Activated naive CD4-positive, alpha-beta T cell treated with anti-CD3 and anti-CD28 coated beads, Interleukin-2, amount 50 U/mL, for 72 hours (primary cell): ENCODE measurements around the gene NOTCH4. TPM values are rescaled to one million over a fixed set of nuclear protein-coding genes. Genes with fewer than 3 reads are reported as not detected.
"Not testable (repeated sequence)": the region's sequence is repeated elsewhere in the genome, so short reads cannot be mapped to it uniquely, and the experiment has no call there.

ENCODE experiments used
- ATAC-seq, 2 donors: fragments of 150-1000 bp; cut with Tn5 transposase; 2 replicates each; pipeline ENCODE4 v1.10.0; 2021; ENCODE audit warnings: mild to moderate bottlenecking in 2 of 2, moderate library complexity in 2 of 2
- DNase-seq, 2 donors: peaks; one replicate each; pipeline ENCODE4 v3.0.0; 2021 to 2022; ENCODE audit warnings: low spot score in 2 of 2
- H3K27ac Mint-ChIP-seq, 2 donors: one replicate each; pipeline ENCODE4 v1.8.0; 2022; ENCODE audit warnings: mild to moderate bottlenecking in 2 of 2, mixed read lengths in 2 of 2
- H3K36me3 Mint-ChIP-seq, 2 donors: one replicate each; pipeline ENCODE4 v1.8.0; 2022; ENCODE audit warnings: mixed read lengths in 2 of 2
- H3K9me3 Mint-ChIP-seq, 2 donors: one replicate each; pipeline ENCODE4 v1.8.0; 2022; ENCODE audit warnings: mixed read lengths in 2 of 2
- total RNA-seq, 2 donors: library from RNA; stranded (reverse); gene quantifications; one replicate each; pipeline ENCODE4 v1.2.3, GENCODE V29; 2022

Gene NOTCH4
- total RNA-seq, 2 donors from 2014 or later, result 0.64 to 0.70 TPM

DNA sequence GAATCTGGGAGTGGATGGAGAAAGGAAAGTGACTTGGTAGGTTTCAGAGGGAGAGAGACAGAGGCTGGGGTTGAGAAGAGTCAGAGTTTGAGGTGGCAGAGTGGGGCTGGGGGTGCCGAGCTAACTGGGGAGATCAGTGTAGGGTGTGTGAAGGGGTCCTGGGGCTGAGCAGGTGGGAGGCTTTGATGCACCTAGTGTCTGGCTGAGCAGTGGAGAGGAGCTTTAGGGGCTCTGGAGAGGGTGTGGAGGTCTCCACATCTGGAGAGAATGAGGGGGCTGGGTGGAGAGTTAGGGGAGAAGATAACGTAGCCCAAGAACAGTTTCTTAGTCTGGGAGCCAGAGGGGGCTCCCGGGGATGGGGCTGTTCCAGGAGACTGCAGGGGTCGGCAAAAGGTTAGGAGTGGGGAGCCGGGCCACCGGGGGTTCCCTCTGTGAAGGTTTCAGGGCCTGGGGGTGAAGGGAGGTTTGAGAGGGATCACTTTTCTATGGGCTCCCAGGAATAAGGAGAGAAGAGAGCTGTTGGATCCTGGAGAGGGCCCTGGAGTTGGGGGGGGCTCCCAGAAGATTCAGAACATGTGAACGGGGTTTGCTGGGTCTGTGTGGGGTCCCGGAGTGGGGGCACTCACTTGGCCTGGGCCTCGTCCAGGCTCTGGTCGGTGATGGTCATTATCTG, 34.7 kb downstream of the NOTCH4 start:
- Mint-ChIP-seq H3K27ac (peak overlapping the region; percentile 94 to 95), H3K9me3 (no peaks in the 10 kb centered on the region), H3K36me3 (peaks cover 45 to 57% of the 10 kb centered on the region in 2 donors)
- ATAC-seq (no peak), DNase-seq (no peak)

DNA sequence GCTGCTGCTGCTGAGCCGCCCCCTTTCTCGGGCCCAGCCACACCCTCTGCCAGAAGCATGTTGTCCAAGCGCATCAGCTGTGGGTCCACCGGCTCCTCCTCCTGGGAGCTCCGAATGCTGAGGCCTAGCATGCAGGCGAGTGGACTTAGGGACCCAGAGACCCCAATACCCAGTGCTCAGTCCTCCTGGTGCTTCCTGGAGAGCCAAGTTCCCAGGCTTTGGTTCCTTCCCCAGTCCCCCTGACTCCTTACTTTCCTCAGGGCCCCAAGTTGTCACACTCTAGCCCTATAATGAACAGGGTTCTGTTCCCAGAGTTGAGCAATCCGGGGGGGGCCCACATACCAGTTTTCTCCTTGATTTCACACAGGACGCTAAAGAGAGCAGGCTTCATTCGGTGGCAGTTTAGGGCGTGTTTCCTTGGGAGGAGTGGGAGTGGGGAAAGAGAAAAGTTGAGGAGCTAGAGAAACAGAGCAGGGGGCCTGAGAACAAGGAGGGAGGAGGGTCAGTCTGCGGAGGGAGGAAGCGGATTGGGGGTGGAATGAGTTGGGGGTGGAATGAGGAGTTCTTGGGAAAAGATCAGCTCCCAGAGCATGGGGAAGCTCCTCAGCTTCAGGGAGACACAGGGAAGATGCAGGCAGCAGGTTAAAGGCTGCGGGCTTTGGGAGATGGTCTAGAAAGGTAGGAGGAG, 35.3 kb downstream of the NOTCH4 start:
- Mint-ChIP-seq H3K9me3 (no peaks in the 10 kb centered on the region), H3K27ac (peak overlapping the region; percentile 94 to 95), H3K36me3 (peaks cover 45 to 57% of the 10 kb centered on the region in 2 donors)
- ATAC-seq (no peak), DNase-seq (no peak)

DNA sequence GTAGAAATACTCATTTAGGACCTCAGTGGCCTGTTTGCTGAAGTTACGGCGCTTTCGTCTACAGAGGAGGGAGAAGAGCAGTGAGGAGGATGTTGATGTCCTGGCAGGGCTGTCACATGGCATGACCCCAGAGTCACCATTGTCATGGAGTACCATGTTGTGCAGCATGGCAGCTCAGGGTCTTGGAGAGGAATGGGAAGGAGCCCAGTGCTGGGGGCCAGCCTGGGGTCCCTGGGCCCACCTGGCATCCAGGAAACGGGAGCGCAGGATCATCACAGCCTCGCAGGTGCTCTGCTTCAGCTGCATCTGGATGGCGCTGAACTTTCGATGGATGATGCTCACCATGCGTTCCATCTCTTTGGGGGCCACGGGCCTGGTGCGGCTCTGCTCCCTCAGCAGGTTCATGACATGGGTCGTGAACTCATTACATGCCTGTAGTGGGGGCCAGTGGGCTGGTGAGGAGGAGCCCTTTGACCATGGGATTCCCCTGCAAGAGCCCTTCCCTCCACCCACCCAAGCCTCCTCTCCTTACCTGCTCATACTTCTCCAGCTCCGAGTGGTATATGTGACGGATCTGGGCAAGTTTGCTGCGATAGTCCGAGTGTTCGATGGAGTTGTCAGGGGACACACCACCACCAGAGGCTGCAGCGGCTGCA, 36.0 kb downstream of the NOTCH4 start:
- DNase-seq, H3K9me3 Mint-ChIP-seq, ATAC-seq: not testable (repeated sequence)
- Mint-ChIP-seq H3K27ac (peak overlapping the region; percentile 94 to 95), H3K36me3 (peaks cover 45 to 57% of the 10 kb centered on the region in 2 donors)

DNA sequence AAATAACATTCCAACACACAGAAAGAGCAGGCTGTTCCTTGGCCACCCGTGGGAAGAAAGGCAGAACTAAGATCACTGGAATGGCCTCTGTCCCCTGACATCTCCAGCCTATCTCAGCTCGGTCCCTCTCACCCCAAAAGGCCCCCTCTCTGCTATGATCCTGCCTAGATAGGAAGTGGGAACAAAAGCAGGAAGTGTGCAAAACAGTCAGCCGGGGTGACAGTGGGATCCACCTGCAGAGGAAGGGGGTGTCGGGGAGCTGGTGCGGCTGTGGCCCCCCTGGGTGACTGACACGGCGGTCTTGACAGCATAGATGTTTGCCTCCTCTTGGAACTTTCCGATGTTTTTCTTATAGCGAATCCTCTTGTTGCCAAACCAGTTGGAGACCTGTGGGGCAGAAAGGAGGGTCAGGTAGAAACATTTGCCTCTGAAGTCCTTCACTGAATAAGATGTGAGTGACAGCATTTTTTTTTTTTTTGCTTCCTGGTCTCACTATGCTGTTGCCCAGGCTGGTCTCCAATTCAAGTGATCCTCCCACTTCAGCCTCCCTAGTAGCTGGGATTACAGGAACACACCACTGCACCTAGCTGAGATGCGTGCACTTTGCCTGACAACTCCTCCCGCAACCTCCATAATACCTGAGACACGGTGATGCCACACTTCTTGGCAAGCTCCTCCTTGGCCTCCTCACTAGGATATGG, 36.7 kb downstream of the NOTCH4 start:
- H3K36me3 Mint-ChIP-seq, result peaks cover 45 to 51% of the 10 kb centered on the region in 2 donors
- peak overlapping the region; percentile 94 for H3K27ac Mint-ChIP-seq
- DNase-seq (no peak), ATAC-seq (no peak)
- no peaks in the 10 kb centered on the region for H3K9me3 Mint-ChIP-seq

DNA sequence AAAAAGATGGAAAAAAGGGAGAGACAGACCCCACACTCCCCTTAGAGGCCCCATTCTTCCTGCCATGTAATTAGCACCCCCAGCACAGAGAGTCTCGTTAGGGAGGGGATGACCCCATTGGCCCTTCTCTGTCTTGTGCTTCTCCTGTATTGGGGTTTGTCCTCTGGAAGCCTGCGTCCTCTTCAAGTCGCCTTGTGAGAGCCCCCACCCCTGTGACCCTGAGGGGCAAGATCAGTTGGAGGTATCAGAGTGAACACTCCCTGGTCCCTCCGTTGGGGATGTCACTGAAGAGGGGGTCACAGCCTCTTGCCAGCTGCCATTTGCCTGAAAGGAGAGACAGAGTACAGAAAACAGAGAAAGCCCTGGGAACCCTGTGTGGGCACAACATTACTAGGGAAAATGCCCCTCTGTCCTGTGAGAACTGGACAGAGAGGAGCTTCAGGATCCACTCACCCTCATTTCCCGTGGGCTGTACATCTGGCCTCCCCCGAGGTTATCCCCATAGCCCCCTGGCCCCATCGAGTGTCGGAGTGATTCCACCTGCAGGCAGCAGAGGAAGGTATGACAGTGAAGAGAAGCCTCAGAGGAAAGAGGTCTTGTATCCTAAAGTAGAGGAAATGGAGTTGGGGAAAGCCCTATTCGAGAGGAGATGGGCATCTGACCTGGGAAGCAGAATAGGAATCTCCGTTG, 37.6 kb downstream of the NOTCH4 start:
- Mint-ChIP-seq H3K36me3 (peaks cover 37 to 43% of the 10 kb centered on the region in 2 donors), H3K27ac (peak overlapping the region; percentile 94)
- not testable (repeated sequence) for H3K9me3 Mint-ChIP-seq, DNase-seq
- peak in 1 of 2 donors; percentile 3 for ATAC-seq

DNA sequence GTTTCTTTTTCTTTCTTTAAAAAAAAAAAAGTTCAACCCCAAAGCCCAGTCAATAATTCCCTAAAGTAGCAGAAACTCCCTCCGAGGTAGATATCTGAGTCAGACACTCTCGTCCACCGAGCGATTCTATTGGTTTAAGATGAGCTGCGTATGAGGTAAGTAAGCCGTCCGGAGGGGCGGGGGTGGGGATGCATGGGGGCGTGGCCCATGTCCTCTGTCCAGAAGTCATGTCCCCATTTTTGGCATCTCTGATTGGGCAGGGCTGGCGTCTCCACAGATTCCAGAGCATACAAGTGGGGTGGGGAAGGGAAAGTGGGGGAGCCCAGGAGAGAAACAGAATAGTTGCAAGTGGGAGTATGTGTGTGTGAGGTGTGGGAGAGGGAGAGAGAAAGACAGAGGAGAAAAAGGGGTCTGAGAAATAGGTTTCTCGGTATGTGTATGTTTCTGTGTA, 38.2 kb downstream of the NOTCH4 start:
- Mint-ChIP-seq H3K36me3 (peaks cover 33 to 43% of the 10 kb centered on the region in 2 donors), H3K27ac (peak overlapping the region; percentile 92 to 94)

DNA sequence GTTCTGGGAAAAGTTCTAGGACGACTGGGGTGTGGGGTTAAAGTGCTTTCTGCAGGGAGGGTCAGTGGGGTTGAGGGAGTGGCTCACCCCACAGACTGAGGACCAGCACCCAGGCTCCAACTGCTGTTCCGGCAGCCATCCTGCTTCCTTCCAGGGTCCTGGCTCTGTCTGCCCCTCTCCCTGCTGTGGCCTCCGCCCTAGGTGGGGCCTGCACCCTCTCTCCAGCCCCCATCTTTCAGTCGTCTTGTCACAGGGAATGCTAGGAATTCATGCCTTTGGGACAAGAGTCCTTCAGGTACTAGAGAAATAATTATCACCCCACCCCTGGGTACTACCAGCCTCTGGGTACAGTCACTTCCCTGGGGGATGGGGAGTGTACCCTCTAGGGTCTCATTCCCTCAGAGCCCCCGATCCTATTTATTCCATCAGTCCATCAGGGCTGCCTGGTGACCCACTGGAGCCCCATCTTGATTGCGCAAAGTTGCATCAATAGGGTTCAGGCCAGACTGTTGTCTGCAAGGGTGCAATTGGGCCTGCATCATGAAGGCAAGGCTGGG, 39.7 kb downstream of the NOTCH4 start, which contains the start of gene AGER:
Gene AGER, minus strand, starts transcription at position 170 of the 557 bp plus-strand sequence. Its CDS starts 31 bp downstream, at position 139.
- H3K27ac Mint-ChIP-seq, result peak within 1 kb of the TSS in 1 of 2 donors; percentile 57
- DNase-seq (no peak), ATAC-seq (no peak)
- peaks cover 38 to 52% of the 10 kb centered on the region in 2 donors for H3K36me3 Mint-ChIP-seq
- H3K9me3 Mint-ChIP-seq, result no peaks in the 10 kb centered on the region

More for the DNA sequence above, 38.2 kb downstream of the NOTCH4 start:
- ATAC-seq, result peak; percentile 45 to 60
- not testable (repeated sequence) for DNase-seq, H3K9me3 Mint-ChIP-seq

DNA sequence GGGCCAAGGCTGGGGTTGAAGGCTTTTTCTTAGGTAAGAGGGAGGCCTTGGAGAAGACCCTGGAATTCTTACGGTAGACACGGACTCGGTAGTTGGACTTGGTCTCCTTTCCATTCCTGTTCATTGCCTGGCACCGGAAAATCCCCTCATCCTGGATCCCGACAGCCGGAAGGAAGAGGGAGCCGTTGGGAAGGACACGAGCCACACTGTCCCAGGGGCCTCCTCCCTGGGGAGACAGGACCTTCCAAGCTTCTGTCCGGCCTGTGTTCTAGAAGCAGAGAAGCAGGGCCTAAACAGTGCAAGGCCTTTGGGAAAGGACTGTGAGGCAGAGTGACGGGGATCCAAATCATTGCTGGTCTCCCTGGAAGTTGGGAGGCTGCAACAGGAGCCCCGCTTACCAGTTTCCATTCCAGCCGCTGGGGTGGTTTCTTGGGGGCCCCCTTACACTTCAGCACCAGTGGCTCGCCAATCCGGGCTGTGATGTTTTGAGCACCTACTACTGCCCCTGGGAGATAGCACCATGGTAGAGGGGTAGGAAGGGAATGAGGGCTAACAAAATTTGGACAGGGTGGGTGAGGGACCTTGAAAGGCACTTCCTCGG, 40.3 kb downstream of the NOTCH4 start:
- DNase-seq, result no peak
- ATAC-seq, result no peak
- peaks cover 38 to 52% of the 10 kb centered on the region in 2 donors for H3K36me3 Mint-ChIP-seq
- H3K9me3 Mint-ChIP-seq, result no peaks in the 10 kb centered on the region
- peak overlapping the region in 1 of 2 donors; percentile 57 for H3K27ac Mint-ChIP-seq

DNA sequence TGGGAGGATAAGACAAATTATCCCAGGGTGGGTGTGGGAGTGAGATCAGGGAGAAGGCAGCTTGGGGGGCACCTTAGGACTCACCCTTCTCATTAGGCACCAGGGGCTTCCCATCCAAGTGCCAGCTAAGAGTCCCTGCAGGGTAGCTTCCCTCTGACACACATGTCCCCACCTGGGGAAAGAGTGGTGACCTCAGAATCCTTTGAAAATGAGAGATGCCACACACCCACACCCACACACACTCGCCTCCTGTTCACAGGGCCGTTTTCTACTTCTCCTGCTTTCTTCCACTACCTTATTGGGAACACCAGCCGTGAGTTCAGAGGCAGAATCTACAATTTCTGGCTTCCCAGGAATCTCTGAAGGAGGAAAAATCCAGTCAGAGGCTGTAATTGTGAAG, 40.8 kb downstream of the NOTCH4 start:
- Mint-ChIP-seq H3K9me3 (no peaks in the 10 kb centered on the region), H3K36me3 (peaks cover 36 to 52% of the 10 kb centered on the region in 2 donors), H3K27ac (peak overlapping the region; percentile 57 to 69)
- DNase-seq (no peak), ATAC-seq (no peak)

DNA sequence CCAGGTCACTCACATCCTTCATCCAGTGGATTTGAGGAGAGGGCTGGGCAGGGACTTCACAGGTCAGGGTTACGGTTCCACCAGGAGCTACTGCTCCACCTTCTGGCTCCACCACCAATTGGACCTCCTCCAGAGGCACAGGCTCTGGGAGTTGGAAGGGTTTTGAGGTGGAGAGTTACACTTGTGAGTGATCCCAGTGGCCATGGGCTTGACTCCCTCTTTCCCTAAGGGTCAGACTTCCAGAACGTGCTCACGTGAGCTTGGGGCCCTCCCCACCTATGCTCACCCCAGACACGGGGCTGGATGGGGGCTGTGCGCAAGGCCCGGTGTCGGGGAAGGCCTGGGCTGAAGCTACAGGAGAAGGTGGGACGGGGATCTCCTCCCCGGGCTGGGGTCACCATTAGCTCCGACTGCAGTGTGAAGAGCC, 41.3 kb downstream of the NOTCH4 start:
- DNase-seq (no peak), ATAC-seq (no peak)
- Mint-ChIP-seq H3K36me3 (peaks cover 32 to 48% of the 10 kb centered on the region in 2 donors), H3K9me3 (no peaks in the 10 kb centered on the region), H3K27ac (peak overlapping the region; percentile 57 to 69)

DNA sequence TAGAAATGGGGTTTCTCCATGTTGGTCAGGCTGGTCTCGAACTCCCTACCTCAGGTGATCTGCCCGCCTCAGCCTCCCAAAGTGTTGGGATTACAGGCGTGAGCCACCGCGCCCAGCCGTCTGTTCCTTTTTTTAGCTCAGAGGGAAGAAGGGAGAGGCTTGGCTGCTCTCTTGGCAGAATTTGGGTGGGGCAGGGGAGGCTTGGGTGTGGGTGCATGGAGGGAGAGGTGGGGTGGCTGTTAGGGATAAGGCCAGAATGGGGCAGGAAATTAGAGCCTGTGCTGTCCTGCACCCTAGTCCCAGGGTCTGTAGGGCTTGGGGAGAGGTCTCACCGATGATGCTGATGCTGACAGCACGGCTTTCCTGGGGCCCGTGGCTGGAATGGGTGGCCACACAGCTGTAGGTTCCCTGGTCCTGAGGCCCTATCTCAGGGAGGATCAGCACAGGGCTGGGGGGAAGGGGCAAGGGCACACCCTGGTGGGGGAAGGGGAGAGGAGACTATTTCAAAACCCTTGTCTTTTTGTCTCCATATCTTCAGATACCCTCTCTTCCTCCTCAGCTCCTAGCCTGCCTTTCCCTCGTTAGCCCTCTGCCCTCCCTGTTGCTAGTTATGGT, 41.8 kb downstream of the NOTCH4 start:
- peak overlapping the region; percentile 57 to 93 for H3K27ac Mint-ChIP-seq
- no peak for ATAC-seq
- H3K9me3 Mint-ChIP-seq, result no peaks in the 10 kb centered on the region
- peaks cover 26 to 42% of the 10 kb centered on the region in 2 donors for H3K36me3 Mint-ChIP-seq
- DNase-seq, result no peak

DNA sequence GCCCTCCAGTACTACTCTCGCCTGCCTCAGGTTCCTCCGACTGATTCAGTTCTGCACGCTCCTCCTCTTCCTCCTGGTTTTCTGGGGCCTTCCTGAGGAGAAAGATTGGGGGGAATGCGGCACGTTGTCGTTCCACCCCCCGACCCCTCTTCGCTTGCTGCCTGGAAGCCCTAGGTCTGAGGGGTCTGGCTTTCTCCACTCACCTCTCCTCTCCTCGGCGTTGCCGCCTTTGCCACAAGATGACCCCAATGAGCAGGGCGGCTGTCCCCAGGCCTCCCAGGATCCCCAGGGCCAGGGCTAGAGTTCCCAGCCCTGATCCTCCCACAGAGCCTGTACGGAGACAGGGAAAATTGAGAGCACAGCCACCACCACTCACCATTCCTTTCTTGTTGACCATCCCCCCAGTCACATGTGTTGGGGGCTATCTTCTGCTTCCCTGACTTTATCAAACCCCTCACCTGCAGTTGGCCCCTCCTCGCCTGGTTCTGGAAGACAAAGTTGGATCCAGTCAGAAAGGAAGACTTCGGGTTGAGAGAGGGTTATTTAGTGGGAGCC, 42.6 kb downstream of the NOTCH4 start:
- no peak for ATAC-seq
- Mint-ChIP-seq H3K9me3 (no peaks in the 10 kb centered on the region), H3K27ac (peak overlapping the region; percentile 92 to 93), H3K36me3 (peaks cover 18 to 34% of the 10 kb centered on the region in 2 donors)
- DNase-seq, result no peak

DNA sequence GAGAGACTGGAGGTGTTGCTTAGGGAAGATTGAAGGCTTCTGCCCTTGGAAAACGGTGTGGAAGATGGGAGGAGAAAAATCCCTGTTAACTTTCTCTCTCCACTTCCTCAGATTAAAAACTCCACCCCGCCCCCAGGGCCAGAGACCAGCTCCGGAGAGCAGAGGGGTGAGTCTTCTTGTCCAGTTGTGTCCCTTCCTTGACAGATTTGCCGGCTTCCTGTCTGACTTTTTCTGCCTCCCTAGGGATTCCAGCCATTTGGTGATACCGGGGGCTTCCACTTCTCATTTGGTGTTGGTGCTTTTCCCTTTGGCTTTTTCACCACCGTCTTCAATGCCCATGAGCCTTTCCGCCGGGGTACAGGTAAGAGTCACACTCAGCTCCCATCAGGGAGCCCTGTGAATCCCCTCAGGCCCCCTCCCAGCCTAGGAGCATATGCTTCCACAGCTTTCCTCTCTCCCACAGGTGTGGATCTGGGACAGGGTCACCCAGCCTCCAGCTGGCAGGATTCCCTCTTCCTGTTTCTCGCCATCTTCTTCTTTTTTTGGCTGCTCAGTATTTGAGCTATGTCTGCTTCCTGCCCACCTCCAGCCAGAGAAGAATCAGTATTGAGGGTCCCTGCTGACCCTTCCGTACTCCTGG, 44.0 kb downstream of the NOTCH4 start:
- ATAC-seq, result no peak
- peak overlapping the region; percentile 31 to 93 for H3K27ac Mint-ChIP-seq

More for the DNA sequence above, 44.0 kb downstream of the NOTCH4 start:
- Mint-ChIP-seq H3K9me3 (no peaks in the 10 kb centered on the region), H3K36me3 (peaks cover 18 to 26% of the 10 kb centered on the region in 2 donors)
- DNase-seq, result peak in 1 of 2 donors; percentile 52
